ENCODE data around the gene TBC1D22A.

DNA sequence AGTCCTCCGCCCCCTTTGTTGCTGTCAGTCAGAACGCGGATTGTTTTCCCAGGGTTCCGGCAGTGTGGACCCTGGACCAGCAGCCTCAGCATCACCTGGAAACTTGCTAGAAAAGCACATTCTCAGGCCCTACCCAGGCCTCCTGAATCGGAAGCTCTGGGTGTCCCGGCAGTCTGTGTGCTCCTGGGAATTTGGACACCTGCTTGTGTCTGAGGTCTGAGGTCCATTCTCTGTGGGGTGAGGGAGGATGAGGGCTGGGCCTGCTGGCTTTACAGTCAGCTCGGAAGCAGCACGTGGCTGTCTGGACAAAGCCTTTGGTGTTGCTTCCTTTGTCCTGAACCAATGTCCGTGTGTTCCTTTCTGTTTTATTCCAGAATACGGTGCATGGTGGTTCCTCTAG, 299.7 kb downstream of the TBC1D22A start:
- TF ChIP-seq CTCF (IDR thresholded peaks at IDR 0.05) (no peak), POLR2A (IDR thresholded peaks at IDR 0.05) (no peak)

All from gastroesophageal sphincter (tissue), 3 donors.